GM19193 (cell line): ENCODE measurements around the gene IL3.

Source experiments
- POLR2A ChIP-seq: IDR thresholded peaks from 4 replicates; pipeline ENCODE4 v1.6.1; 2011; ENCODE audit not compliant: insufficient read depth, insufficient read length; ENCODE audit errors: extremely low read depth

Gene IL3

DNA sequence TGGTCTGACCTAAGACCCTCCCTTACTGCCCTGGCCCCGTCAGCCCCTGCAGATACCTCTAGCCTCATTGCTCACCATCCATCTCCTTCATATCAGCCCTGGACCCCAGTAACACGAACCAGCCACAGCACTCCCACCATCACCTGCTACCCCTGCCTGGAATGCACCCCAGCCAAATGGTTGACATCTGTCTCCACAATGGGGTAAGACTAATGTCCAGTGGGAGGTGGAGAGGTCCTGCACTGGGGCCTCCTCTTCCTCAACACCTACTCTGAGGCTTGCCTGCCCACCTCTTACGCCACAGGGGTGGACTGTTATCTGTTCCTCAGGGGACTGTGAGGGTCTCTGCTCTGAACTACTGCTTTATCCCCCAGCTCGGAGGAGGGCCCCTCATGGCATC lies 25.2 kb downstream of the IL3 start:
- TF ChIP-seq POLR2A, result no peak

DNA sequence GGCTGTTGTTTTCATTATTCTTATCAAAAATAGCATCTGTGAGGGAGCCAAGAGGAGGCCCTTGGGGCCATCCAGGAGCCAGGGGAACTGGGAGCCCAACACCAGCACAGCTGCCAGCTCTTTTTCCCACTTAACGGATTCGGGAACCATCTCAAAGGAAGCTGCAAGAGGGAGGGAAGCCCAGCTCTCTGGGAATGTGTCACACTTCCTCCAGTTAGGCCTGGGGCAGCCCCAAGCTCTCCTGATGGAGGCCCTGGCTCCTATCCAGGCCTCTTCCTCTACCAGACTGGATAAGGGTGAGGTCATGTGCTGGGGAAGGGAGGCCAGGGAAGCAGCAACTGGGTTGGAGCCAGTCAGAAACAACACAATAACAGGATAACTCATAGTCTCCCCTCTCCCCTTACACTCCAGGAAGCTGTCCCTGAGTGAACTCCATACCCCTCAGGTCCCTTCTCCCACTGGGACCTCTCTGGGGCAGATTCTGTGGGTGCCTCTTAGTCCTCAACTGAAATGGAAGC lies 25.9 kb downstream of the IL3 start:
- TF ChIP-seq POLR2A, result no peak

- TF ChIP-seq POLR2A, result no peak
Measured at GRCh38 chr5:132087176-132087575, 26.7 kb downstream of the IL3 start.

DNA sequence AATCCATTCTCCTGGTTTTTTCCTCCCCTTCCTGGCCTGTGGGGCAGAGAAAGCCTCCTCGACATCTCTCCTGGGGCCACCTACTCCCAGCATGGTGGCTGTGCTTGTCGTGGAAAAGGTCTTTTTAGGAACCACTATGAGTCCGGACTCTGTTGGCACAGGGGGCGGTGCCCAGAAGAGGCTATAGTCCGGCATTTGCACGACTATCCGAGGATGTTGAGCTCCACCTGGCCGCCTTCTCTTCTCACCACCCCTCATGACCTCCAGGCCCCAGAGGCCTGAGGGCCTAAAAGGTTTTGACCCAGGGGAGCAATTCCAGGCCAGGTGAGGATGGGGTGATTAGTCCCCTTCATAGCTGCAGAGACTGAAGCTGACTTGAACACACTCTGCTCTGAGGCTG lies 27.2 kb downstream of the IL3 start:
- no peak for TF ChIP-seq POLR2A

DNA sequence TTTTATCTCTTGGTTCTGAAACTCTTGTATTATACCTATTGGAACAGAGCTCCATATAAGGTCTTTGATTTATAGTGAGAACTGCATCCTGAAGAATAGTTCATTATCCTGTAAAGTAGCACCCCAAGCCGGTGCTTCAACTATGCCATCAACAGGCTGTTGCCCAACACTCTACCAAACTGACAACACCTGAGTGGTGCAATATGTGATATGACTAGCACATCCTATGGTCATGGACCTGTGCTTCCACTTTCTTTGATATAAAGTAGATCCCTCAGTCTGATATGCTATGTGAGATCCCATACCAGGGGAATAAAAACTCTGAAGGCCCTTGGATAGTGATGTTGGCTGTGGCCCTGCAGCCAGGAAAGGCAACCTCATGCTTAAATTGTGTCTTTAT lies 28.9 kb downstream of the IL3 start:
- no peak for TF ChIP-seq POLR2A

GRCh38 chr5:132090107-132090506 lies 29.7 kb downstream of the IL3 start:
- TF ChIP-seq POLR2A, result no peak

DNA sequence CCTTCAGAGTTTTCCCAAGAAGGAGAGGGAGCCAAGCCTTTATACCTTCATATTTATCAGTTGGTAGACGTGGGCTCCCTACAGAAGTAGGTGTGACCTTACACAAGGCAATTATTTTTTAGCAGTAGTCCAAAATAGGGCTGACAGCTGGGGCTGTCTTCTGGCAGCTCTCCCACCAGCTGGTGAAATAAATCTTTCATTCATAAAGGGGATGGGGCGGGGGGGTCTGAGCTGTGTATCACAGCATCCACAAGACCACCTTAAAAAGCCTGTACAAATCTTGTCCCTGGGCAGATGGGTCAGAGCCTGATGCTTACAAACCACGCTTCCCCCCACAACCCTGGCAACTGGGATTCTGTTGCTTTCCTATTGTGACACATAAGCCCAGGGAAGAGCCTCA lies 32.8 kb downstream of the IL3 start:
- TF ChIP-seq POLR2A, result no peak

DNA sequence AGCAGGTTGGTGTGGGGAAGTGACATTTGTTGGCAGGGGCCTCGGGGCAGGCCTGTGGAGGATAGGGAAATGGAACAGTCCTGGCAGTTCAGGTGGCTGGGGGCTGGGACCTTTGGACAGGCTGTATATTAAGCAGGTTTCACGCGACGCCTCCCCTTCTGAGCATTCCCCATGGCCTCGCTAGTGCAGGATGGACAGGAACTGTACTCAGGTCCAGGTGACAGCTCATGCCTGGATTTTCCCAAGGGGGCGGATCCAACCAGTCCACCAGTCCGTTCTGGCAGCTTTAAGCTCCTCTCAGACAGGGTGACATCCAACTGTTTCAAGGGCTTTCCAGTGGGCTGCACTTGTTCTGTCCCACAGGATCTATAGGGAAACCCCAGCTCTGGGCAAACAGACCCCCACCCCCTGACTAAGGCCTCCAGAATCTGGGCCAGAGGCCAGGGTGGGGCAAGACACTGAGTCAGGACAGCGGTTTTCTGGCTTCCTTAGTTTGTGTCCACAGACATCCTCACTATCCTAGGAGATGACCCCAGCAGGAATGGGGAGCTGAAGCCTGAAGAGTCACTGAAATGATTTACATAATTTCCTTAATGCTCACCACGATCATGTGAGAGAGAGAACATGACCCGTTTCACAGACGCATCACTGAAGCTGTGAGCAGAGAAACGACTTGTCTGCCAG lies 34.1 kb downstream of the IL3 start:
- TF ChIP-seq POLR2A, result no peak

GRCh38 chr5:132095077-132095410 lies 34.6 kb downstream of the IL3 start:
- no peak for TF ChIP-seq POLR2A

GRCh38 chr5:132095424-132095972 lies 35.0 kb downstream of the IL3 start:
- TF ChIP-seq POLR2A, result no peak

- TF ChIP-seq POLR2A, result no peak
Measured at GRCh38 chr5:132096904-132097303, 36.4 kb downstream of the IL3 start.

DNA sequence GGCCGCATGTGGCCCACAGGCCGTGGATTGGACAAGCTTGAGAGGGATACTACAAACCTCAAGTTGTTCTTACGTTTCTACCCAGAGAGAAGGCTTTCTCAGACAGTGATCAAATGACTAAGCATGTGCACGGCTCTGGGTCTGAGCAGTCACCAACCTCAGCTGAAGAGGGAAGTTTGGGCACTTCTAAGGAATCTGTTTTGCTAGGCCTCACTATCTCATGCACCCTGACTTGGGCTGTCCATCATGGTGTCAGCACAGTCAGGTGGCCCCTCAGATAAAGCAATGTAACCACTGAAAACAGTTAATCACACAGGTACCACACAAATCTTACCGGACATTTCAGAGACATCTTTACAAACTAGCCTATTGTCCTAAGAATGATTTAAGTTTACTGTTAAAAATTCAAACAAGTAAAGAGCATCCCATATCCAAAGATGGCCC lies 37.7 kb downstream of the IL3 start:
- TF ChIP-seq POLR2A, result no peak

DNA sequence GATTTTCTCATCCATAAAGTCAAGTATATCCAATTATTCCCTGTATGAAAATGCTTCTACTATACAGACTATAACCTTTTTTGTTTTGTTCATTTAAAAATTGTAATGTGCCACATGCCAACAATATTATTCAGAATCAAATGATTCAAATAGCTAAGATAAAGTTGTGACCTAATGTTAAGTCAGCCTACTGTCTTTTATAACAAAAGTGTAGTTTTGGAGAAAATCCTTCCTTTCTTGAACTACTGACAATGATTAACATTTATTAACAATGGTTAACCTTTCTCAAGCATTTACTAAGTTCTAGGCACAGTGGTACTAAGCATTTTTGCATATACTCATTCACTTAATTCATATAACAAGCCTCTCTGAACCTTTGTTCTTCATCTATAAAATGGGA lies 38.2 kb downstream of the IL3 start:
- no peak for TF ChIP-seq POLR2A

DNA sequence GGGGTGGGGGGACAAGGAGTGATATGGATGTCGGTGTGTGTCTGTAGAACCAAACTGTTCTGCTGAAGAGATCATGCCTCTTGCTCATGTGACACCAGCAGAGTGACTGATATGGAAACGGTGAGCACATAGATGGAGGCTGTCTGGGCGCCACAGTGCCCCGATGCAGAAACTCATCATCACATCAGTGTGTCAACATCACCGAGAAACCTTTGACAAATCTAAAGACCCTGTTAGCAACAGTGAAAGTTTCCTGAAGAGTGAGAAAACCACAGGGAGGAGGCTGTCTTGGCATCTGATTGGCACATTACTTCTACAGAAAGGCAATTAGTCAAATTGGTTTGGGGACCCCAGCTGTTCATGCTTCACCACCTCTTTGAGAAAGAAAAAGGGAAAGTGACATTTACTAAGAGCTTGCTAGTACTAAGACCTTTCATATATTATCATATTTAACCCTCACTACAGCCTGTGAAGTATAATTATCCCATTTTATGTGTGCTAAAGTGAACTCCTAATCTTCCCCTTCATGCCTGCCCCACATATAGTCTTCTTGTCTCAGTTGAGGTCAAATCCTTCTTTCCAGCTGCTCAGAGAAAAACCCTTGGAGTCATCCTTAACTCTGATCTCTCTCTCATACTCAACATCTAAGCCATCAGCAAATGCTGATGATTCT lies 38.8 kb downstream of the IL3 start:
- TF ChIP-seq POLR2A, result no peak

GRCh38 chr5:132099905-132100304 lies 39.5 kb downstream of the IL3 start:
- no peak for TF ChIP-seq POLR2A

GRCh38 chr5:132100672-132101261 lies 40.3 kb downstream of the IL3 start:
- TF ChIP-seq POLR2A, result no peak
